NCI-H748 (cell line): Measurements from ENCODE around the gene ADA.
"Not testable (repeated sequence)": the region's sequence is repeated elsewhere in the genome, so short reads cannot be mapped to it uniquely, and the experiment has no call there.

Source experiments
- DNase-seq: peaks from one replicate; lab custom pipeline; 2025; ENCODE audit not compliant: unreplicated experiment; lab: John Stamatoyannopoulos, UW

The ADA gene

GRCh38 chr20:44601236-44601671, 50.2 kb downstream of the ADA start:
- DNase-seq, result no peak

DNA sequence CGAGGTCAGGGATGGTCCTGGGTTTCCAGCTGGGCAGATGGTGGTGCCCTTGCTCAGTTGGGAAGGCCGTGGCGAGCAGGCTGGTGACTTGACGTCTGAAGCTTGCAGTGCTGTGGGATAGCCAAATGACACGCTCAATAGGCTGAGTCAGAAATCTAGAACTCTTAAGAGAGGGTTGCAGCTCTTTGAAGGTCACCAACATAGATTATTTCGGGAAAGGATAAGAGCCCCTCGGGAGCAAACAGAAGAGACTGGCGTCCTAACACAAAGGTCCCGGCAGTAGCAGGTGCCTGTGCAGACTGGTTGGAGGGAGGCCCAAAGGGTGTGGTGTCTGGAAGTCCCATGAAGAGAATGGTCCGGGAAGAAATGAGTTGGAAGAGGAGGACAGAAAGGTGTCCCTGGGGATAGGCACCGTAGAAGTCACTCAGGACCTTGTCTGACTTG, 50.7 kb downstream of the ADA start:
- DNase-seq, result no peak

DNA sequence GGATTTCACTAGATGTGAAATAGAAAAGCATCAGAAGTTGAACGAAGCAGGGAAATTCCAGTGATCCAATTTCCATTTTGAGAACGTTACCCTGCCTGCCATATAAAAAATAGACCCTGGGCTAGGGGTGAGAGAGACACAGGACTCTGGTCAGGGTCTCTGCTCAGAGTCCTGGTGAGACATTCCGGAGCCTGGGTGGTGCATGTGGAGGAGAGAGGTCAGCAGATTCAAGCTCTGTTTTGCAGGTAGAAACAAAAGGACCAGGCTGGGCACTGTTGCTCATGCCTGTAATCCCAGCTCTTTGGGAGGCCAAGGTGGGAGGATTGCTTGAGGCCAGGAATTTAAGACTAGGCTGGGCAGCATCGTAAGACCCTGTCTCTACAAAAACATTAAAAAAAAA, 51.2 kb downstream of the ADA start:
- DNase-seq, result no peak

DNA sequence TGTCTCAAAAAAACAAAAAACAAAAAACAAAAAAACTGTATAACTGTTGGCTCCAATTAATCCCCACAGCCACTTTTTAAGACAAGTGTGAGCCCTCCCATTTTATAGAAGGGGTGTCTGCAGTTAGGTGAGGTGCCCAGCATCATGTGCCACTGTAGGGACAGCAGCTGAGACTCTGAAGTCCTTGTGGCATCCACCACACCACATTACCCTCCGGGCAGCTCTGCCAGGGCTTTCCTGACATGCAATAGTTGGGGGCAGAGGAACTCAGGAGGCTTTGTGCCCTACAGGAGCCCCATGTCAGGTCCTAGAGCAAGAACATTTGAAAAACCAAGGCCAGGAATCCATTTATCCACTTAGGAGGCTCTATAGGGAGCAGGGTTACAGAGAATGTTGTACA, 51.8 kb downstream of the ADA start:
- no peak for DNase-seq

GRCh38 chr20:44598423-44599305, 52.8 kb downstream of the ADA start:
- no peak for DNase-seq

GRCh38 chr20:44597930-44598329, 53.6 kb downstream of the ADA start:
- no peak for DNase-seq

- no peak for DNase-seq
Measured at GRCh38 chr20:44597516-44597915, 54.0 kb downstream of the ADA start.

GRCh38 chr20:44596876-44597275, 54.6 kb downstream of the ADA start:
- no peak for DNase-seq

GRCh38 chr20:44596010-44596409, 55.5 kb downstream of the ADA start:
- no peak for DNase-seq

DNA sequence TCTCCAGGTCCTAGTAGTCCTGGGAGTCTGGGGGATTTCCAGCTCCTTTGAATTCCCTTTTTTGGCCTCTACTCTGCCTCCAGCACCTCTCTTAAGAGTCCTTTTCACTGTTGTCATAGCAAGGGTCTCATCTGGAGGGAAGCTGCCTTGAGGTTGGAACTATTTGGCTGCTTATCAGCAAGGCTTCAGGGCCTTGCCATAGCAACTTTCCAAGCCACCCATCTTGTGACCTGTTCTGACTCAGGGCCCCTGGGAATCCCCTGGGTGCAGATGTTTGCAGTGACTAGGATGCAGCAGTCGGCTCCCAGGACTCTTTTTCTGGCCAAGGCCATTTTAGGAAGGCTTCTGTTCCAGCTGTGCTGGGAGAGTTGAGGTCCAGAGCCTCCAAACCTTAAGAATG, 56.8 kb downstream of the ADA start:
- no peak for DNase-seq

DNA sequence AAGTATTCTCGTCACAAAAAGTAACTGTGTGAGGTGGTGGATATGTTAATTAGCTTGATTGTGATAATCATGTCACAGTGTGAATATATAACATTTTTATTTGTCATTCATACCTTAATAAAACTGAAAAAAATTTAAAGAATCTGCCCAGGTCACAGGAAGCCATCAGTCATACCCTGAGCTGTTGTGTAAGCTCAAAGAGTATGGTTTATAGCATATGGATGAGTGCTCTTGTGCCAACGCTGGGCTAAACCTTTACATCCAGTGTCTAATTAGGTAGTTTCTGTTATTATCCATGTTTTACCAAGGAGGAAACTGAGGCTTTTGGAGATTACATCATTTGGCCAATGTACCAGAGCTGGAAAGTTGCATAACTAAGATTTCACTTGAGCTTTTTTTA, 57.7 kb downstream of the ADA start:
- no peak for DNase-seq

DNA sequence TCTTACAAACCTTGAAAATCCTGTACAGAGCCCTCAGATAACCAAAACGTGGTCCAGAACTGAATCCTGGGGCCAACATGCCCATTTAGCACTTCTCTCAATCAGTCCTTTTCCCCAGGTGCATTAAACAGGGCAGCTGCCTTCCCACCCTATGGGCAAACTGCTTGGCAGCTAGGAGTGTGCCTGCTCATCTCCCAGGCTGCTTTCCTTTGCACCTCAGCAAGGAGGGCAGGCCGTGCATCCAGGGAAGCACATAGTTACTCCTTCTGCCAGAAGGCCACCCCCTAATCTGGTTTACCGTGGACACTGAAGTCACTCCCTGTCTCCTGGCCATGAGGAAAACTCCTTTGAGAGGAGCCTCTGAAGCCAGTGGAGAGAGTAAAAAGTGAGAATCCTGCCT, 59.1 kb downstream of the ADA start:
- no peak for DNase-seq

GRCh38 chr20:44590980-44591778, 60.3 kb downstream of the ADA start:
- no peak for DNase-seq

GRCh38 chr20:44589537-44589936, 62.0 kb downstream of the ADA start:
- no peak for DNase-seq

GRCh38 chr20:44588321-44588720, 63.2 kb downstream of the ADA start:
- not testable (repeated sequence) for DNase-seq

GRCh38 chr20:44587035-44587980, 64.2 kb downstream of the ADA start:
- no peak for DNase-seq

- DNase-seq, result no peak
Measured at GRCh38 chr20:44586289-44586911, 65.1 kb downstream of the ADA start.

DNA sequence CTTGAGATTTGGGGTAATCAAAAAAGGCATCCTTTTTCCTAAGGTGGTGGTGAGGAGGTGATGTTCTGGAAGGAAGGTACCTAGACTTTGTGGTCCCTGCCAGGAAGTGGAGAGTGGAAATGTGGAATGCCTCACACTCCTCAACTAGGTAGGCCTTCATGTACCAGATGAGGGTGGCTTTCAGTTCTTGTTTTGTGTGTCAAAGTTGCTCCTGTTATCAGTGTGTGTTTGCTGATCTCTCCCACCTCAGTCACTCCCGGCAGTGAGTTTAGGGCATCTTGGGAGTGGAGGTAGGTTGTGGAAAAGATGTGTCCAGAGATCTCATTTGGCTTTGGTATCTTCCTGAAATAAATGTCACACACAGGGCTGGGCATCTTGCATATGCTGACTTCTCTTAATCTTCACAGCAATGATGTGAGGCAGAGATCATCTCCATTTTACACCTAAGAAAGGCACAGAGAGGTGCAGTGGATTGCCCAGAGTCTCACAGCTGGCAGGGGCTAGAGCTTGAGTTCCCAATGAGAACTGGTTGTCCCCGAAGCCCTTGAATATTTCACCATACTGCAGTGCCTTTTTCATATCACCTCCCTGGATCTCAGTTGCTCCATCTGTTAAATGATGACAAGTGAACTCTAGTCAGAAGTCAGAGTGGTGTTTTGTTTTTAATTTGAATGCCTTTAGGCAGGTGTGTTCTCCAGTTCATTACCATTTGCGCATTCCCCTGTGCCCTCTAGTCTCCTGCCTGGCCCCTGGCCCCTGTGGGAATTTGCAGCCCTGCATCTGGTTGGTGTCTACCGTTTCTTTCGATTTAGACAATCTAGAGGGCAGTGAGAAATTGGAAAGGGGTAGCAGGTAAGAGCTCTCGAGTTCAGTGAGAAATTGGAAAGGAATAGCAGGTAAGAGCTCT, 66.2 kb downstream of the ADA start:
- no peak for DNase-seq

DNA sequence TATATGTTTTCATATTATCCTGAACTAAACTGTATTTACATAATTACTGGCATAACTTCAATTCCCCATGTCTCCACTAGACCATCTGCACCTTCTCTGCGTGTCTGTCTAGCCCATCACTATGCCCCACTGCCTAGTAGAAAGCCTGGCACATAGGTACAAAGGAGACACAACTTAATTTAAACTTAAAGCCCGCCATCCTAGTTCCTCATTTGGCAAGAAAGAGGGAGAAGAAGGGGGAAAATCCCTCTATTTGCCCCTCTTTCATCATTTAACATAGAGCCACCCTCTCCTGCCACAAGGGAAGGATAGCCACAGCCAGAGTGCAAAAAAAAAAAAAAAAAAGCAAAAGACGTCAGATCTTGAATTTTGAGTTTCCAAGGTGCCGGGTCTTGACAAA, 67.3 kb downstream of the ADA start:
- no peak for DNase-seq

DNA sequence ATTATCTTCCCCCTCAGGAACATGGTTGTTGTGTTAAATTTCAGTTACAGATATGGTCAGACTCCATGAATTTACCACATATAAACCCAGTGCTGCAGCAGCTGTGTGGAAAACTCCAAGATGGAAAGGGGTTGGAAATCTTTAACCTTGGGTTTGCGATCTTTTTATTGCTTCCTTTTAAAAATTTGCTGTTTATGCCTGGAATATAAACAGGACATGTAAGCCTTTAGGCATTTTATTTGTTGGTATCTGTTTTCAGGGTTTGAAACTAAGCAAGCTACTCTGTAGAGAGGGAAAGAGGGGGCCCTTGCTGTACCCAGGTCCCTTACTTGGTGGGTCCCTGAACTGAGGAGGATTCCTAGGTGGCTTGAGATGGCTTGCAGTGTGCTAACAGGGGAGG, 68.3 kb downstream of the ADA start:
- no peak for DNase-seq
